Renal cortical epithelial cell (primary cell): ENCODE data around the gene NKD2. TPM values are rescaled to one million over a fixed set of nuclear protein-coding genes. Genes with fewer than 3 reads are reported as not detected.

Experiments
- DNase-seq: peaks from one replicate; pipeline ENCODE4 v3.0.0-alpha.2; 2011; ENCODE audit warnings: low read depth
- total RNA-seq: library from RNA; depleted of rRNA; stranded (reverse); fragments of >200 nt; gene quantifications from 2 replicates; pipeline ENCODE4 v1.2.3, GENCODE V29; 2014

The NKD2 gene
- total RNA-seq, 1 donor from 2014 or later: 0.10 TPM

- no peak for DNase-seq
These were observed 22.2 kb downstream of the NKD2 start for GRCh38 chr5:1030801-1031271.

- no peak for DNase-seq
These were observed 22.8 kb downstream of the NKD2 start for GRCh38 chr5:1031306-1031959.

GRCh38 chr5:1032011-1032410, 23.4 kb downstream of the NKD2 start:
- DNase-seq: no peak

GRCh38 chr5:1032551-1033027, 24.0 kb downstream of the NKD2 start:
- DNase-seq: no peak

GRCh38 chr5:1033178-1033577, 24.6 kb downstream of the NKD2 start:
- DNase-seq: no peak

GRCh38 chr5:1033606-1034420, 25.2 kb downstream of the NKD2 start:
- DNase-seq: no peak

GRCh38 chr5:1034421-1034905, 25.9 kb downstream of the NKD2 start:
- DNase-seq: no peak

- DNase-seq: no peak
These were observed 26.4 kb downstream of the NKD2 start for GRCh38 chr5:1034986-1035385.

- no peak for DNase-seq
These were observed 27.1 kb downstream of the NKD2 start for GRCh38 chr5:1035421-1036405.

GRCh38 chr5:1036504-1037122, 28.0 kb downstream of the NKD2 start:
- DNase-seq: no peak

- no peak for DNase-seq
These were observed 28.6 kb downstream of the NKD2 start for GRCh38 chr5:1037123-1037670.

- no peak for DNase-seq
These were observed 29.2 kb downstream of the NKD2 start for GRCh38 chr5:1037671-1038416.

GRCh38 chr5:1038417-1039209, 30.0 kb downstream of the NKD2 start:
- DNase-seq: no peak

- DNase-seq: no peak
These were observed 30.6 kb downstream of the NKD2 start for GRCh38 chr5:1039210-1039548.

- no peak for DNase-seq
These were observed 31.2 kb downstream of the NKD2 start for GRCh38 chr5:1039706-1040260.

- no peak for DNase-seq
These were observed 32.0 kb downstream of the NKD2 start for GRCh38 chr5:1040571-1040970.

- DNase-seq: peak; percentile 55
These were observed 32.9 kb downstream of the NKD2 start for GRCh38 chr5:1041225-1042143.

GRCh38 chr5:1042626-1043025, 34.0 kb downstream of the NKD2 start:
- no peak for DNase-seq
